ENCODE results near the gene FBXW7.

FBXW7 gene

DNA sequence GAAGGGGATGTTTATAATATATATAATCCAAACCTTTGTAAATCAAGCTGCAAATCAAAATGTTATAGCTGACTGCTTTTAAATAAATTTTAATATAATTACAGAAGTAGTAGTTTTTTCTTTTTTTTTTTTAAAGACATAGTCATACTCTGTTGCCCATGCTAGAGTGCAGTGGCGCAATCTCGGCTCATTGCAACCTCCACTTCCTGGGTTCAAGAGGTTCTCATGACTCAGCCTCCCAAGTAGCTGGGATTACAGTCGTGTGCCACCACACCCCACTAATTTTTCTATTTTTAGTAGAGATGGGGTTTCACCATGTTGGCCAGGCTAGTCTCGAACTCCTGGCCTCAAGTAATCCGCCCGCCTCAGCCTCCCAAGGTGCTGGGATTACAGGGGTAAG, 178.7 kb downstream of the FBXW7 start:
- DNase-seq (ENCODE audit: low read depth, low spot score), result no peak
- TF ChIP-seq, protein P1, sequence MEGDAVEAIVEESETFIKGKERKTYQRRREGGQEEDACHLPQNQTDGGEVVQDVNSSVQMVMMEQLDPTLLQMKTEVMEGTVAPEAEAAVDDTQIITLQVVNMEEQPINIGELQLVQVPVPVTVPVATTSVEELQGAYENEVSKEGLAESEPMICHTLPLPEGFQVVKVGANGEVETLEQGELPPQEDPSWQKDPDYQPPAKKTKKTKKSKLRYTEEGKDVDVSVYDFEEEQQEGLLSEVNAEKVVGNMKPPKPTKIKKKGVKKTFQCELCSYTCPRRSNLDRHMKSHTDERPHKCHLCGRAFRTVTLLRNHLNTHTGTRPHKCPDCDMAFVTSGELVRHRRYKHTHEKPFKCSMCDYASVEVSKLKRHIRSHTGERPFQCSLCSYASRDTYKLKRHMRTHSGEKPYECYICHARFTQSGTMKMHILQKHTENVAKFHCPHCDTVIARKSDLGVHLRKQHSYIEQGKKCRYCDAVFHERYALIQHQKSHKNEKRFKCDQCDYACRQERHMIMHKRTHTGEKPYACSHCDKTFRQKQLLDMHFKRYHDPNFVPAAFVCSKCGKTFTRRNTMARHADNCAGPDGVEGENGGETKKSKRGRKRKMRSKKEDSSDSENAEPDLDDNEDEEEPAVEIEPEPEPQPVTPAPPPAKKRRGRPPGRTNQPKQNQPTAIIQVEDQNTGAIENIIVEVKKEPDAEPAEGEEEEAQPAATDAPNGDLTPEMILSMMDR (IDR thresholded peaks at IDR 0.05; ENCODE audit: low read depth, low read length), result no peak
- in situ Hi-C loops (cut with HindIII; ENCODE audit: low sequenced_read_pairs), result no loop called here
- H3K4me3 ChIP-seq (ENCODE audit: low read depth, low read length), result no peak overlapping the region

DNA sequence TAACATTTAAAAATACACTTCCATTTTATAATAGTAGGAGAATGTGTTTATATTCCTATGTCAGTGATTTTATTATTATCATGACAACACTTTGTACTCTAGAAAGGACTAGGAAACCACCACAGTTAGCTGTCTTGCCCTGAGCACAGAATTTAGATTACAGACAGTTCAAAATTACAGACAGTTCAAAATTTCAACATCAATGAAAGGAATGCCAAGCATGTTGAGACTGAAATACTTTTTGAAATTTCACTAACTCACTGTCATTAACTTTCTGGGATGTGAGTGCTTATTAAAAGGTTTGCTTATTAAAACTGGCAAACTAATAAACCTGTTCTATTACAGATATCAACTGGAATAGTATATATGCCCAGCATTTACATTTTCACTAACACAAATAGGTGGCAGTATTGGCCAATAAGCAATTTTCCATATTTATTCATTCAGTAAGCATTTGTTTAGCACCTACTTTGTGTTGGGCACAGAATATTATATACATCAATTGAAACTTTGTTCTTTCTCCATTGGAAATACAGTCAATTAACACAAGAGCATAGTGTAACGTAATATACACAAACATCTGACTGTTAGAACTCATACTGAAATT, 179.4 kb downstream of the FBXW7 start:
- no peak for DNase-seq (ENCODE audit: low read depth, low spot score)
- TF ChIP-seq, protein P1 (IDR thresholded peaks at IDR 0.05; ENCODE audit: low read depth, low read length), result no peak
- in situ Hi-C loops (cut with HindIII; ENCODE audit: low sequenced_read_pairs), result no loop called here
- H3K4me3 ChIP-seq (ENCODE audit: low read depth, low read length), result no peak overlapping the region

DNA sequence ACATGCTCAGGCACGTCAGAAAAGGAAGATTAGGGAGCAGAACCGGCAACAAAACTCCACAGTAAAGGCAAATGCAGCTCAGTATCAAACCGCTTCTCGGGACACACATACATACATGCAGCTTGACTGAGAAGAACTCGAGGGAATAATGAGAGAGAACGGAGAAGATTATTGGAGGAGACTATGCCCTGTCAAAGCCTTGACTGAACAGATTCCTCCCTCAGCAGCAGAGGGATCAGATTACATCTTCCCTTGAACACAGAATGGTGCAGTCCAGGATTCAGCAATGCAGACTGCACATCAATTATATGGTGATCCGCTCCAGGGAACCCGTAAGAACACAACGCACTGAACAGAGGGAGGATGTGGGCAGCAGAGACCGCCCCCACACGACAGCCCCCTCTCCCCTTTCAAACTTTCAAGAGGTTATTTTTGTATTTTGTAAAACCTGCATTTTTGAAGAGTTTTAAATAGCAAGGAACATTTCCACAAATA, 183.2 kb downstream of the FBXW7 start:
- H3K4me3 ChIP-seq (ENCODE audit: low read depth, low read length), result peak overlapping the region; percentile 62
- peak; percentile 95 for DNase-seq (ENCODE audit: low read depth, low spot score)
- in situ Hi-C loops (cut with HindIII; ENCODE audit: low sequenced_read_pairs), result no loop called here
- TF ChIP-seq, protein P1 (IDR thresholded peaks at IDR 0.05; ENCODE audit: low read depth, low read length), result no peak

GRCh38 chr4:152352215-152352614, 183.7 kb downstream of the FBXW7 start:
- peak overlapping the region; percentile 62 for H3K4me3 ChIP-seq (ENCODE audit: low read depth, low read length)
- in situ Hi-C loops (cut with HindIII; ENCODE audit: low sequenced_read_pairs), result no loop called here
- no peak for DNase-seq (ENCODE audit: low read depth, low spot score)
- TF ChIP-seq, protein P1 (IDR thresholded peaks at IDR 0.05; ENCODE audit: low read depth, low read length), result no peak

GRCh38 chr4:152351080-152351479, 184.8 kb downstream of the FBXW7 start:
- no peak for DNase-seq (ENCODE audit: low read depth, low spot score)
- peak overlapping the region; percentile 21 for H3K4me3 ChIP-seq (ENCODE audit: low read depth, low read length)
- TF ChIP-seq, protein P1 (IDR thresholded peaks at IDR 0.05; ENCODE audit: low read depth, low read length), result no peak
- in situ Hi-C loops (cut with HindIII; ENCODE audit: low sequenced_read_pairs), result no loop called here

GRCh38 chr4:152348670-152349069, 187.2 kb downstream of the FBXW7 start:
- peak; percentile 16 for DNase-seq (ENCODE audit: low read depth, low spot score)
- H3K4me3 ChIP-seq (ENCODE audit: low read depth, low read length), result no peak overlapping the region
- TF ChIP-seq, protein P1 (IDR thresholded peaks at IDR 0.05; ENCODE audit: low read depth, low read length), result peak; percentile 31
- in situ Hi-C loops (cut with HindIII; ENCODE audit: low sequenced_read_pairs), result no loop called here

All from astrocyte of the spinal cord (primary cell).